Heart left ventricle (tissue), 16 donors: Measurements from ENCODE around the gene PIK3C2G. TPM values are rescaled to one million over a fixed set of nuclear protein-coding genes. Genes with fewer than 3 reads are reported as not detected.

Experiments used
- ATAC-seq, 4 donors: fragments of 200-7000 bp; cut with Tn5 transposase; one replicate each; pipeline ENCODE4 v1.9.1; 2020 to 2022; ENCODE audit warnings: moderate library complexity in 4 of 4, mild to moderate bottlenecking in 3 of 4, moderate number of reproducible peaks in 1 of 4
- DNase-seq, 5 donors: peaks; one replicate each; pipeline ENCODE4 v3.0.0-alpha.2; 2020
- H3K27ac ChIP-seq, 12 donors: fragments of 200-600 bp; sonication (generic) in 4 of 12; one replicate each; pipeline versions ENCODE4 v1.5.0 to v1.8.0; 2016 to 2022; ENCODE audit warnings: mild to moderate bottlenecking in 2 of 12
- H3K27me3 ChIP-seq, 9 donors: fragments of 200-600 bp; sonication (generic) in 2 of 9; one replicate each; pipeline versions ENCODE4 v1.5.1 to v1.8.0; 2016 to 2022; ENCODE audit warnings: mild to moderate bottlenecking in 3 of 9
- H3K36me3 ChIP-seq, 9 donors: fragments of 200-600 bp; sonication (generic) in 2 of 9; one replicate each; pipeline versions ENCODE4 v1.5.0 to v1.8.0; 2018 to 2022; ENCODE audit warnings: mild to moderate bottlenecking in 2 of 9
- H3K4me1 ChIP-seq, 12 donors: fragments of 200-600 bp; sonication (generic) in 4 of 12; one replicate each; pipeline versions ENCODE4 v1.5.0 to v1.8.0; 2016 to 2022; ENCODE audit warnings: mild to moderate bottlenecking in 3 of 12
- H3K4me3 ChIP-seq, 12 donors: fragments of 200-600 bp; sonication (generic) in 4 of 12; one replicate each; pipeline versions ENCODE4 v1.5.0 to v1.8.0; 2017 to 2022; ENCODE audit warnings: mild to moderate bottlenecking in 9 of 12, moderate library complexity in 4 of 12
- H3K9me3 ChIP-seq, 12 donors: fragments of 200-600 bp; sonication (generic) in 4 of 12; one replicate each; pipeline versions ENCODE4 v1.5.0 to v1.8.0; 2016 to 2022; ENCODE audit warnings: mild to moderate bottlenecking in 1 of 12
- CTCF ChIP-seq, 12 donors: fragments of 200-600 bp; sonication (generic) in 4 of 12; IDR thresholded peaks; one replicate each; pipeline versions ENCODE4 v1.5.0 to v1.8.0; 2018 to 2022; ENCODE audit warnings: antibody characterized with exemption in 12 of 12, mild to moderate bottlenecking in 5 of 12
- POLR2A ChIP-seq, 2 donors: fragments of 450-650 bp; IDR thresholded peaks; one replicate each; pipeline ENCODE4 v1.6.1; 2017; ENCODE audit warnings: antibody characterized with exemption in 2 of 2, mild to moderate bottlenecking in 2 of 2, moderate library complexity in 2 of 2
- WGBS, 4 donors: extraction: QIAGEN DNeasy Blood & Tissue Kit in 2 of 4; methylation state at CpG; one replicate each; pipeline versions ENCODE4 v1.1.5 to v1.1.7; 2013 to 2018; 5-methylcytosine and 5-hydroxymethylcytosine counted together
- intact Hi-C, 10 donors: fragments of 100-400 bp; cut with DNase I; formaldehyde crosslinking; loops; one replicate each; pipeline versions ENCODE4 v1.11.1 to v1.14.2; 2022
- polyA plus RNA-seq, 2 donors: library from polyadenylated mRNA; stranded (reverse); fragments of 200-250 nt; gene quantifications; one replicate each; pipeline ENCODE4 v1.2.3, GENCODE V29; 2013
- total RNA-seq, 9 donors: library from RNA; depleted of rRNA in 2 of 9; stranded (reverse); fragments of >200 nt in 2 of 9; fragmentation: NEBNext Ultra II Directional in 3 of 9; extraction: Animal tissue kit (Norgen Biotek cat#: 25700) in 3 of 9; gene quantifications; one replicate each; pipeline versions ENCODE4 v1.1.0 to v1.2.4, GENCODE V29; 2016 to 2023
- donor health status: ischemic (EF 13 %, LVEDD 7.1; RV severe dilation, severe dysfunction).
- donor health status: healthy with polysubstance abuse.
- donor health status: DM: no; HTN: yes; CAD: no.
- donor health status: DM: no; HTN: no; CAD: no.
- donor health status: ischemic (EF 25% LVEDD 6.9; RV normal size, moderate dysfunction).
- donor health status: ischemic (EF 25% LVEDD 5.7; RV mildly dilated, moderate dysfunction).
- donor health status: healthy.
- donor health status: DM: yes; HTN: yes; CAD: no.
- donor health status: ischemic (EF 35%, LVEDD 5.7; RV mildly dilated, moderate dysfunction).
- donor health status: nonischemic (EF 11% LVEDD 7.7; RV severe dilation, severe dysfunction).
- donor health status: DM: yes; HTN: yes; CAD: no.
- donor health status: PGD.
- donor health status: ischemic (EF 29% LVEDD 5.4; RV normal size, mild dysfunction).
- donor health status: nonischemic (EF 23%, LVEDD 6.1; RV moderate dilation, normal function).

The PIK3C2G gene
- total and polyA plus RNA-seq, 11 donors: not detected

GRCh38 chr12:18275981-18276380, 14.7 kb downstream of the PIK3C2G start:
- H3K27me3 ChIP-seq: no peaks in the 10 kb centered on the region
- no peaks in the 10 kb centered on the region for H3K9me3 ChIP-seq
- DNase-seq: no peak
- intact Hi-C loops: no loop called here
- no peak overlapping the region for H3K4me3 ChIP-seq
- H3K27ac ChIP-seq: no peak overlapping the region
- H3K36me3 ChIP-seq: no peaks in the 10 kb centered on the region
- no peak for TF ChIP-seq CTCF (IDR thresholded peaks at IDR 0.05)
- no peak for TF ChIP-seq POLR2A (IDR thresholded peaks at IDR 0.05)
- no peak for ATAC-seq
- 64 to 83% (median 77%) methylated on average over 1 of the region's 1 CpG for WGBS, 4 donors
- no peaks in the 10 kb centered on the region for H3K4me1 ChIP-seq

- intact Hi-C loops: no loop called here
- Histone ChIP-seq H3K36me3 (no peaks in the 10 kb centered on the region), H3K4me1 (no peaks in the 10 kb centered on the region), H3K4me3 (no peak overlapping the region), H3K9me3 (no peaks in the 10 kb centered on the region), H3K27ac (no peak overlapping the region), H3K27me3 (no peaks in the 10 kb centered on the region)
- 53 to 73% (median 66%) methylated on average over 1 of the region's 1 CpG for WGBS, 4 donors
- DNase-seq: no peak
- ATAC-seq: no peak
- TF ChIP-seq POLR2A (IDR thresholded peaks at IDR 0.05) (no peak), CTCF (IDR thresholded peaks at IDR 0.05) (no peak)
These were observed 15.9 kb downstream of the PIK3C2G start for GRCh38 chr12:18277196-18277595.

GRCh38 chr12:18280728-18281127, 19.4 kb downstream of the PIK3C2G start:
- intact Hi-C loops: no loop called here
- TF ChIP-seq CTCF (IDR thresholded peaks at IDR 0.05): no peak
- no peak for TF ChIP-seq POLR2A (IDR thresholded peaks at IDR 0.05)
- H3K36me3 ChIP-seq: no peaks in the 10 kb centered on the region
- no peaks in the 10 kb centered on the region for H3K27me3 ChIP-seq
- H3K4me3 ChIP-seq: no peak overlapping the region
- WGBS, 4 donors: 91 to 95% (median 92%) methylated on average over 1 of the region's 1 CpG
- ATAC-seq (no peak), DNase-seq (no peak)
- H3K9me3 ChIP-seq: peaks cover 0 to 3% (median 0%) of the 10 kb centered on the region in 12 donors
- H3K27ac ChIP-seq: no peak overlapping the region
- H3K4me1 ChIP-seq: peaks cover 0 to 3% (median 0%) of the 10 kb centered on the region in 12 donors

GRCh38 chr12:18281941-18282340, 20.6 kb downstream of the PIK3C2G start:
- no peak for ATAC-seq
- WGBS, 4 donors: 78 to 87% (median 85%) methylated on average over 3 of the region's 3 CpGs

More at GRCh38 chr12:18281941-18282340, 20.6 kb downstream of the PIK3C2G start:
- DNase-seq: no peak
- H3K36me3 ChIP-seq: no peaks in the 10 kb centered on the region
- peaks cover 0 to 3% (median 0%) of the 10 kb centered on the region in 12 donors for H3K4me1 ChIP-seq
- no peak overlapping the region for H3K4me3 ChIP-seq
- peaks cover 0 to 8% (median 0%) of the 10 kb centered on the region in 12 donors for H3K9me3 ChIP-seq
- H3K27ac ChIP-seq: no peak overlapping the region
- H3K27me3 ChIP-seq: no peaks in the 10 kb centered on the region
- intact Hi-C loops: no loop called here
- no peak for TF ChIP-seq POLR2A (IDR thresholded peaks at IDR 0.05)
- TF ChIP-seq CTCF (IDR thresholded peaks at IDR 0.05): no peak
